Measurements from ENCODE around the gene E2F1. TPM values are rescaled to one million over a fixed set of nuclear protein-coding genes. Genes with fewer than 3 reads are reported as not detected.

Gene E2F1
- total and polyA plus RNA-seq, 2 donors: 3.3 to 13.3 TPM

DNA sequence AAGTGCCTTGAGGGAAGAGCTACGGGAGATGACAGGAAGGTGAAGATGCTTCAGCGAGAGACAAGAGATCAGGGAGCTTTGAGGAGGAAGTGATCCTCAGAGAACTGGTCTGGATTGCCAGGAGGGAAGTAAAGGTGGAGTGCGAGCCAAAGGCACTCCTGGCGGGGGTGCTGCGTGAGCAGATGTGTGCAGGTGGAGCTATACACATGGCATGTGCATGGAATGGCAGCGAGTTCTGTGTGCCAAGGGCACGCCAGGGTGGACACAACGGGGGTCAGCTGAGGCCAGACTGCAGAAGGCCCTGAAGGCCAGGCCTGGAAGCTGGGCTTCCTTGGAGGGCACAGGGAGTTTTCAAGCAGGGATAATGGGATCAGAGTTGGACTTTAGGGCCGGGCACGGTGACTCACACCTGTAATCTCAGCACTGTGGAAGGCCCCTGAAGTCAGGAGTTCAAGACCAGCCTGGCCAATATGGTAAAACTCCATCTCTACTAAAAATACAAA, 27.7 kb upstream of the E2F1 start:
- Histone ChIP-seq H3K36me3 (ENCODE audit: control insufficient read depth in 2 of 2, insufficient read depth in 2 of 2, low read length in 1 of 2) (peaks cover 23 to 41% of the 10 kb centered on the region in 2 donors), H3K4me3 (ENCODE audit: low read length in 2 of 2) (no peak overlapping the region), H3K9me3 (ENCODE audit: control insufficient read depth in 2 of 2, insufficient read depth in 1 of 2, low read length in 1 of 2) (no peaks in the 10 kb centered on the region), H3K27me3 (ENCODE audit: control insufficient read depth in 2 of 2, insufficient read depth in 1 of 2, low read length in 1 of 2) (no peaks in the 10 kb centered on the region), H3K4me1 (ENCODE audit: control insufficient read depth in 2 of 2, insufficient read depth in 2 of 2, low read length in 2 of 2) (no peaks in the 10 kb centered on the region), H3K27ac (ENCODE audit: low read depth in 1 of 2, low read length in 1 of 2) (no peak overlapping the region)
- 98% methylated on average over 10 of the region's 10 CpGs for WGBS
- DNase-seq (ENCODE audit: low read depth in 6 of 9, low spot score in 9 of 9): no peak

DNA sequence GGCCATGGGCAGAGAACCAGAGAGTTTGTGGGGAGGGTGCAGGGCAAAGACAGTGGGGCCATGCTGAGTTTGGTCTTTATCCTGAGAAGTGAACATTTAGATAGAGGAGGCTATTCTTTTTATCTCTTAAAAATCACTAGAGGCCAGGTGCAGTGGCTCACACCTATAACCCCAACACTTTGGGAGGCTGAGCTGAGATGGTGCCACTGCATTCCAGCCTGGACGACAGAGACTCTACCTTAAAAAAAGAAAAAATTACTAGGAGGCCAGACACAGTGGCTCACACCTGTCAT, 25.2 kb upstream of the E2F1 start:
- Histone ChIP-seq H3K4me3 (ENCODE audit: low read length in 2 of 2) (no peak overlapping the region), H3K27ac (ENCODE audit: low read depth in 1 of 2, low read length in 1 of 2) (no peak overlapping the region), H3K36me3 (ENCODE audit: control insufficient read depth in 2 of 2, insufficient read depth in 2 of 2, low read length in 1 of 2) (peaks cover 37 to 47% of the 10 kb centered on the region in 2 donors), H3K4me1 (ENCODE audit: control insufficient read depth in 2 of 2, insufficient read depth in 2 of 2, low read length in 2 of 2) (no peaks in the 10 kb centered on the region), H3K9me3 (ENCODE audit: control insufficient read depth in 2 of 2, insufficient read depth in 1 of 2, low read length in 1 of 2) (no peaks in the 10 kb centered on the region), H3K27me3 (ENCODE audit: control insufficient read depth in 2 of 2, insufficient read depth in 1 of 2, low read length in 1 of 2) (no peaks in the 10 kb centered on the region)
- WGBS: 95% methylated on average over 1 of the region's 1 CpG
- no peak for DNase-seq (ENCODE audit: low read depth in 6 of 9, low spot score in 9 of 9)

DNA sequence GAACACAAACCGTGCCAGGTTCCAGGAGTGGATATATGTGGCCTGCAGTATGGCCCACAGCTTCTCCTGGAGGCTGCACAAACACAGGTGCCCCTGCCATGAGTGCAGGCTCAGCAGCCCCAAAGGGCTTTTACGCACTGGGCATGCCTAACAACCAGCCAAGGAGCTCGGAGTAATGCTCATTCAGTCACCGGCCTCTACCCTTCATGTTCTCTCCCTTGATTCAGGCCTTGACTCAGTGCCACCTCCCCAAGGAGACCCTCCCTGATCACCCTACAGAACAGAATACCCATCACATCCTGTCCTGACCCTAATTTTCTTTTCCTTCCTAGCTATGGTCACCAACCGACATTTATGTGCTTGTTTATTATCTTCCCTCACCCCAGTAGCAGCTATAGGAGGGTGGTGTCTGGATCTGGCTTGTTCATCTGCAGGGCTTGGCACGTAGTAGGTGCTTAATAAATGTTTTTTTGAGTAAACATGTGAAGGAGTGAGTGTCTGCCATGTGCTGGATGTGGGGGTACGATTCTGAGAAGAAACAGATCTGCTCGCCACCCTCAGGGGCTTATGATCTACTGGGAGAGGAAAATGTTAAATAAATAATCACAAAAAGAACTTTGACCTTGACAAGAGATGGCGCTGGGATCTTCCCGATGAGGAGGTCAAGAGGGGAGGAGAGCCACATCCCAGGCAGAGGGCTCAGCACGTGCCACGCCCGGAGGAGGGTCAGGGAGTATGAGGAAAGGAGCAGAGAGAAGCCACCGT, 24.7 kb upstream of the E2F1 start:
- 89% methylated on average over 14 of the region's 14 CpGs for WGBS
- no peak for DNase-seq (ENCODE audit: low read depth in 6 of 9, low spot score in 9 of 9)
- H3K36me3 ChIP-seq (ENCODE audit: control insufficient read depth in 2 of 2, insufficient read depth in 2 of 2, low read length in 1 of 2): peaks cover 40 to 47% of the 10 kb centered on the region in 2 donors

GRCh38 chr20:33709905-33710541, 23.8 kb upstream of the E2F1 start:
- no peaks in the 10 kb centered on the region for H3K4me1 ChIP-seq (ENCODE audit: control insufficient read depth in 2 of 2, insufficient read depth in 2 of 2, low read length in 2 of 2)
- no peaks in the 10 kb centered on the region for H3K27me3 ChIP-seq (ENCODE audit: control insufficient read depth in 2 of 2, insufficient read depth in 1 of 2, low read length in 1 of 2)
- H3K4me3 ChIP-seq (ENCODE audit: low read length in 2 of 2): no peak overlapping the region
- H3K27ac ChIP-seq (ENCODE audit: low read depth in 1 of 2, low read length in 1 of 2): no peak overlapping the region
- peaks cover 40 to 46% of the 10 kb centered on the region in 2 donors for H3K36me3 ChIP-seq (ENCODE audit: control insufficient read depth in 2 of 2, insufficient read depth in 2 of 2, low read length in 1 of 2)
- H3K9me3 ChIP-seq (ENCODE audit: control insufficient read depth in 2 of 2, insufficient read depth in 1 of 2, low read length in 1 of 2): no peaks in the 10 kb centered on the region
- 94% methylated on average over 16 of the region's 16 CpGs for WGBS
- no peak for DNase-seq (ENCODE audit: low read depth in 6 of 9, low spot score in 9 of 9)

More for the DNA sequence above, 24.7 kb upstream of the E2F1 start:
- Histone ChIP-seq H3K4me3 (ENCODE audit: low read length in 2 of 2) (no peak overlapping the region), H3K4me1 (ENCODE audit: control insufficient read depth in 2 of 2, insufficient read depth in 2 of 2, low read length in 2 of 2) (no peaks in the 10 kb centered on the region), H3K27me3 (ENCODE audit: control insufficient read depth in 2 of 2, insufficient read depth in 1 of 2, low read length in 1 of 2) (no peaks in the 10 kb centered on the region), H3K27ac (ENCODE audit: low read depth in 1 of 2, low read length in 1 of 2) (no peak overlapping the region), H3K9me3 (ENCODE audit: control insufficient read depth in 2 of 2, insufficient read depth in 1 of 2, low read length in 1 of 2) (no peaks in the 10 kb centered on the region)

GRCh38 chr20:33709398-33709797, 23.2 kb upstream of the E2F1 start:
- Histone ChIP-seq H3K9me3 (ENCODE audit: control insufficient read depth in 2 of 2, insufficient read depth in 1 of 2, low read length in 1 of 2) (no peaks in the 10 kb centered on the region), H3K4me1 (ENCODE audit: control insufficient read depth in 2 of 2, insufficient read depth in 2 of 2, low read length in 2 of 2) (no peaks in the 10 kb centered on the region), H3K36me3 (ENCODE audit: control insufficient read depth in 2 of 2, insufficient read depth in 2 of 2, low read length in 1 of 2) (peaks cover 38 to 42% of the 10 kb centered on the region in 2 donors), H3K27me3 (ENCODE audit: control insufficient read depth in 2 of 2, insufficient read depth in 1 of 2, low read length in 1 of 2) (no peaks in the 10 kb centered on the region), H3K27ac (ENCODE audit: low read depth in 1 of 2, low read length in 1 of 2) (no peak overlapping the region), H3K4me3 (ENCODE audit: low read length in 2 of 2) (no peak overlapping the region)
- 100% methylated on average over 2 of the region's 2 CpGs for WGBS
- DNase-seq (ENCODE audit: low read depth in 6 of 9, low spot score in 9 of 9): no peak

DNA sequence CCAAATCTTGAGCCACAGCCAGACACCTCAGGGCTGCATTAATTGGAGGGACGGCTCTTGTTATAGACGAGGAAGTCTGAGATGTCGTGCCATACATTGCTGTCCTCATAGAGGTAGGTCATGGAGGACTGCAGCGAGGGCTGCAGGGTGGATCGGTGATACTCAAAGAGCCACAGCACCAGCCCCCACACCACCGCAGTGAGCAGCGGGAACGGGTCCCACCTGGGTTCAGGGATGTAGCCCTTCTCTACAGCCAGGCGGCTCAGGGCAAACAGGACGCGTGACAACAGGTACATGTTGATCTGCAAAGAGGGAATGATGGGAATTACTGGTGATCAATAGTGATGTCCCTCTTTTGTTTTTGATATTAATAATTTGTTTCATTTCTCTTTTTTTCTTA, 21.5 kb upstream of the E2F1 start:
- Histone ChIP-seq H3K4me3 (ENCODE audit: low read length in 2 of 2) (no peak overlapping the region), H3K27me3 (ENCODE audit: control insufficient read depth in 2 of 2, insufficient read depth in 1 of 2, low read length in 1 of 2) (no peaks in the 10 kb centered on the region), H3K4me1 (ENCODE audit: control insufficient read depth in 2 of 2, insufficient read depth in 2 of 2, low read length in 2 of 2) (no peaks in the 10 kb centered on the region), H3K36me3 (ENCODE audit: control insufficient read depth in 2 of 2, insufficient read depth in 2 of 2, low read length in 1 of 2) (peaks cover 29 to 30% of the 10 kb centered on the region in 2 donors), H3K27ac (ENCODE audit: low read depth in 1 of 2, low read length in 1 of 2) (no peak overlapping the region), H3K9me3 (ENCODE audit: control insufficient read depth in 2 of 2, insufficient read depth in 1 of 2, low read length in 1 of 2) (no peaks in the 10 kb centered on the region)
- no peak for DNase-seq (ENCODE audit: low read depth in 6 of 9, low spot score in 9 of 9)
- WGBS: 93% methylated on average over 11 of the region's 11 CpGs

GRCh38 chr20:33704197-33704924, 18.2 kb upstream of the E2F1 start:
- 93% methylated on average over 11 of the region's 11 CpGs for WGBS
- Histone ChIP-seq H3K27ac (ENCODE audit: low read depth in 1 of 2, low read length in 1 of 2) (no peak overlapping the region), H3K4me1 (ENCODE audit: control insufficient read depth in 2 of 2, insufficient read depth in 2 of 2, low read length in 2 of 2) (no peaks in the 10 kb centered on the region), H3K4me3 (ENCODE audit: low read length in 2 of 2) (no peak overlapping the region), H3K9me3 (ENCODE audit: control insufficient read depth in 2 of 2, insufficient read depth in 1 of 2, low read length in 1 of 2) (peaks cover 0 to 8% of the 10 kb centered on the region in 2 donors), H3K36me3 (ENCODE audit: control insufficient read depth in 2 of 2, insufficient read depth in 2 of 2, low read length in 1 of 2) (peaks cover 9 to 17% of the 10 kb centered on the region in 2 donors), H3K27me3 (ENCODE audit: control insufficient read depth in 2 of 2, insufficient read depth in 1 of 2, low read length in 1 of 2) (no peaks in the 10 kb centered on the region)
- DNase-seq (ENCODE audit: low read depth in 6 of 9, low spot score in 9 of 9): no peak

- WGBS: 96% methylated on average over 8 of the region's 8 CpGs
- H3K4me3 ChIP-seq (ENCODE audit: low read length in 2 of 2): no peak overlapping the region
- DNase-seq (ENCODE audit: low read depth in 6 of 9, low spot score in 9 of 9): no peak
These were observed 17.4 kb upstream of the E2F1 start for GRCh38 chr20:33703498-33704137.

More at GRCh38 chr20:33703498-33704137, 17.4 kb upstream of the E2F1 start:
- Histone ChIP-seq H3K36me3 (ENCODE audit: control insufficient read depth in 2 of 2, insufficient read depth in 2 of 2, low read length in 1 of 2) (peaks cover 9 to 17% of the 10 kb centered on the region in 2 donors), H3K27ac (ENCODE audit: low read depth in 1 of 2, low read length in 1 of 2) (no peak overlapping the region), H3K9me3 (ENCODE audit: control insufficient read depth in 2 of 2, insufficient read depth in 1 of 2, low read length in 1 of 2) (peaks cover 0 to 8% of the 10 kb centered on the region in 2 donors), H3K4me1 (ENCODE audit: control insufficient read depth in 2 of 2, insufficient read depth in 2 of 2, low read length in 2 of 2) (no peaks in the 10 kb centered on the region), H3K27me3 (ENCODE audit: control insufficient read depth in 2 of 2, insufficient read depth in 1 of 2, low read length in 1 of 2) (no peaks in the 10 kb centered on the region)

Data from thymus (tissue), 11 donors.